Measurements from ENCODE around the gene FUT7. TPM values are rescaled to one million over a fixed set of nuclear protein-coding genes. Genes with fewer than 3 reads are reported as not detected.

The FUT7 gene
- total and polyA plus RNA-seq, 2 of the 8 experiments (the other 6 are each of a cell fraction or from before 2014, with no cell fraction given), result not detected

GRCh38 chr9:136997371-136997770, 34.5 kb downstream of the FUT7 start:
- Histone ChIP-seq H4K5ac (ENCODE audit: insufficient read length, low read depth, low read length) (no peak overlapping the region), H3K9ac (replicated peaks in 1 of 4; ENCODE audit: extremely low read depth in 1 of 4, low read depth in 3 of 4, low read length in 3 of 4) (no peak overlapping the region), H3K56ac (replicated peaks; ENCODE audit: insufficient read length, low read depth, low read length) (no peak overlapping the region), H3K23me2 (ENCODE audit: low read depth, low read length) (peaks cover 16% of the 10 kb centered on the region), H2BK5ac (ENCODE audit: low read depth, low read length) (peak overlapping the region; percentile 35; the same call in 1 of the 2 replicates), H4K20me1 (replicated peaks in 1 of 2; ENCODE audit: control insufficient read depth in 1 of 2, insufficient read depth in 2 of 2, low read length in 2 of 2) (peaks cover 0 to 2% of the 10 kb centered on the region in 2 experiments), H2BK120ac (replicated peaks; ENCODE audit: low read depth, low read length) (no peak overlapping the region), H3K4ac (replicated peaks; ENCODE audit: insufficient read length, low read depth, low read length) (no peak overlapping the region), H2AK5ac (ENCODE audit: low read depth, low read length) (no peak overlapping the region), H3K27me3 (replicated peaks in 1 of 4; ENCODE audit: control insufficient read depth in 3 of 4, extremely low read depth in 1 of 4, insufficient read depth in 3 of 4, low read length in 3 of 4) (no peaks in the 10 kb centered on the region; a peak in 1 of 7 replicates), H3K14ac (ENCODE audit: insufficient read length) (no peak overlapping the region), H3K79me2 (ENCODE audit: control insufficient read depth in 1 of 2, insufficient read depth in 2 of 2, low read length in 2 of 2) (no peaks in the 10 kb centered on the region), H3K27ac (ENCODE audit: low read depth, low read length) (no peak overlapping the region), H3K4me3 (ENCODE audit: extremely low read depth in 1 of 4, insufficient read depth in 2 of 4, low read depth in 3 of 4, low read length in 4 of 4) (peak overlapping the region in 1 of 4 experiments; percentile 50; a peak in 2 of 8 replicates), H3K4me1 (replicated peaks in 1 of 4; ENCODE audit: control insufficient read depth in 3 of 4, insufficient read depth in 4 of 4, low read length in 3 of 4) (peaks cover 0 to 20% (median 11%) of the 10 kb centered on the region in 4 experiments; a peak in 6 of 7 replicates), H3K18ac (ENCODE audit: extremely low read depth, low read length) (no peak overlapping the region; the same call in 1 of the 2 replicates), H4K91ac (replicated peaks; ENCODE audit: insufficient read length, low read length) (peak overlapping the region; percentile 41), H2AFZ (ENCODE audit: low read length) (no peak overlapping the region), H3K23ac (ENCODE audit: insufficient read length) (no peak overlapping the region), H2BK12ac (ENCODE audit: low read depth, low read length) (peak overlapping the region; percentile 60; the same call in 1 of the 2 replicates), H3K36me3 (ENCODE audit: control insufficient read depth in 2 of 4, insufficient read depth in 4 of 4, low read length in 3 of 4) (peaks cover 0 to 2% (median 0%) of the 10 kb centered on the region in 4 experiments; a peak in 1 of 8 replicates), H4K8ac (ENCODE audit: extremely low read depth, insufficient read depth, low read length) (no peak overlapping the region), H2BK20ac (ENCODE audit: low read length) (no peak overlapping the region), H2BK15ac (ENCODE audit: low read length) (peak overlapping the region; percentile 95; the same call in 1 of the 2 replicates), H3K79me1 (ENCODE audit: low read depth, low read length) (no peaks in the 10 kb centered on the region), H3K9me3 (ENCODE audit: insufficient read depth in 2 of 2, low read depth in 1 of 2, low read length in 1 of 2) (no peaks in the 10 kb centered on the region), H3K4me2 (ENCODE audit: insufficient read depth in 1 of 2, low read depth in 2 of 2, low read length in 2 of 2) (peak overlapping the region; percentile 35 to 77; a peak in 3 of 4 replicates)
- FAIRE-seq (no peak), DNase-seq (ENCODE audit: low read depth in 1 of 2, low spot score in 2 of 2) (no peak)
- ChIA-PET CTCF (ENCODE audit: partially characterized antibody) (interaction anchor here (1.0 to 5.6 kb wide), 8 partner anchors 8 to 52 kb away, joined by 3 to 29 read pairs (median 8); partner anchors contain the start of genes ABCA2 and PTGDS), POLR2A (ENCODE audit: partially characterized antibody) (interaction anchor here (1.3 kb wide), 1 partner anchor 19 kb away, joined by 3 read pairs; no protein-coding TSS in a partner anchor)
- WGBS, 2 experiments (ENCODE audit: extremely low coverage in 1 of 2, insufficient coverage in 1 of 2, insufficient read length in 1 of 2, insufficient replicate concordance in 2 of 2, low coverage in 1 of 2, low lambda C conversion rate in 2 of 2, missing lambda C conversion rate in 1 of 2), result 82% methylated on average over 8 of the region's 10 CpGs; no CpG with 5 or more reads in 1 of the 2 experiments
- TF ChIP-seq CTBP2 (IDR thresholded peaks at IDR 0.05; ENCODE audit: borderline replicate concordance, insufficient read depth, insufficient read length, low read length) (no peak), CREB1 (IDR thresholded peaks at IDR 0.05) (no peak)
